ENCODE measurements around the gene ARHGEF18.

Gene ARHGEF18

GRCh38 chr19:7333198-7334118, 15.3 kb upstream of the ARHGEF18 start:
- H3K4me3 ChIP-seq (ENCODE audit: low read depth, low read length): no peak overlapping the region
- ChIA-PET CTCF (interaction anchor here (0.6 to 0.7 kb wide), 2 partner anchors 28 to 32 kb away, joined by 3 read pairs; no protein-coding TSS in a partner anchor), POLR2A (no interaction called here)
- H3K4me1 ChIP-seq (ENCODE audit: control insufficient read depth, insufficient read depth, low read length): no peaks in the 10 kb centered on the region
- no peaks in the 10 kb centered on the region for H3K9me3 ChIP-seq (ENCODE audit: control insufficient read depth, insufficient read depth, low read depth, low read length)
- TF ChIP-seq GLI4 (tag by site-specific recombination; IDR thresholded peaks at IDR 0.05): no peak
- TF ChIP-seq ZNF621 (tag by site-specific recombination; IDR thresholded peaks at IDR 0.05): no peak
- TF ChIP-seq ZNF623 (tag by site-specific recombination; IDR thresholded peaks at IDR 0.05): peak; percentile 35; the same call in 1 of the 2 replicates
- H3K27ac ChIP-seq (ENCODE audit: extremely low read depth, low read depth, low read length): no peak overlapping the region
- H3K36me3 ChIP-seq (ENCODE audit: control insufficient read depth in 2 of 2, insufficient read depth in 1 of 2, low read length in 2 of 2): no peaks in the 10 kb centered on the region

DNA sequence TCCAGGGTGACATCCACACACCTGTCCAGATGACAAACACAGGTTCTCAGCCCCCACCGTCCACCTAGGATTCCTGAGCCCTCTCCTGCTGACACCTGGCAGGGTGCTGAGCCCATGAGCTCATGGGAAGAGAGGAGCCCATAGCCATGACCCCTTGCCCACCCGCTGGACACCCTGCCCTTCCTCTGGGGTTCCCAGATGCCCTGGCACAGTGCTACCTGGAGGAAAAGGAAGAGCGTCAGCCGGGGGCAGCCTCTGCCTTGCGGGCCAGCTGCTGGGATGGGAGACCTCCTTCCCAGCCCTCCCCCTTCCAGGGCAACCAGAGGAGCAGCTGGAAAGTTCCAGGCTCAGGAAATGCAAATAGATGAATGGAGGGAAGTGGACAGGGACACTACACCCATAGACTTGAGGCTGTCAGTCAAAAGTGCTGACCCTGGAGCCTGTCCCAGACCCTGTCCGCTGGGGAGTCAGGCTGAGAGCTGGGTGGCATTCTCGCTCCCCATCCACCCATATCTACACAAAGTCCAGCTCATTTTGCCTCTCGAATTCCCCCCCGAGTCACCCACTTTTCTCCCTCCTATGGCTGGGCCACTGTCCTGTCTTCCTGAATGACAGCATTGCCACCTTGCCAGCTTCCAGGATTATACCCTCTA, 12.3 kb upstream of the ARHGEF18 start:
- CTCF ChIA-PET: interaction anchor here (0.5 to 1.8 kb wide), 3 partner anchors 63 to 234 kb away, joined by 3 to 14 read pairs (median 4); no protein-coding TSS in a partner anchor
- H3K9me3 ChIP-seq (ENCODE audit: control insufficient read depth, insufficient read depth, low read depth, low read length): no peaks in the 10 kb centered on the region
- H3K4me3 ChIP-seq (ENCODE audit: low read depth, low read length): no peak overlapping the region
- no peaks in the 10 kb centered on the region for H3K4me1 ChIP-seq (ENCODE audit: control insufficient read depth, insufficient read depth, low read length)
- H3K36me3 ChIP-seq (ENCODE audit: control insufficient read depth in 2 of 2, insufficient read depth in 1 of 2, low read length in 2 of 2): no peaks in the 10 kb centered on the region
- POLR2A ChIA-PET: interaction anchor here (0.6 kb wide), 2 partner anchors 17 to 41 kb away, joined by 3 read pairs; no protein-coding TSS in a partner anchor
- no peak overlapping the region for H3K27ac ChIP-seq (ENCODE audit: extremely low read depth, low read depth, low read length)
- TF ChIP-seq ZNF660 (tag by site-specific recombination; IDR thresholded peaks at IDR 0.05) (no peak), ZNF670 (tag by site-specific recombination; IDR thresholded peaks at IDR 0.05; ENCODE audit: low read depth) (no peak), ZNF2 (tag by site-specific recombination; IDR thresholded peaks at IDR 0.05) (no peak), ZNF585B (tag by site-specific recombination; IDR thresholded peaks at IDR 0.05) (no peak), ZNF423 (tag by site-specific recombination; IDR thresholded peaks at IDR 0.05) (no peak), CTCF (tag by site-specific recombination; IDR thresholded peaks at IDR 0.05) (no peak), ZNF571 (tag by site-specific recombination; IDR thresholded peaks at IDR 0.05) (no peak), GLI2 (tag by site-specific recombination; IDR thresholded peaks at IDR 0.05; ENCODE audit: borderline replicate concordance, low read depth) (no peak), ZNF280C (tag by site-specific recombination; IDR thresholded peaks at IDR 0.05) (no peak), ZNF174 (tag by site-specific recombination; IDR thresholded peaks at IDR 0.05) (no peak), ZNF324 (tag by site-specific recombination; IDR thresholded peaks at IDR 0.05) (no peak), ZNF510 (tag by site-specific recombination; IDR thresholded peaks at IDR 0.05; ENCODE audit: insufficient replicate concordance) (no peak), YY2 (tag by site-specific recombination; IDR thresholded peaks at IDR 0.05) (no peak), ZNF280D (tag by site-specific recombination; IDR thresholded peaks at IDR 0.05) (no peak), RBAK (tag by site-specific recombination; IDR thresholded peaks at IDR 0.05) (no peak), ZSCAN23 (tag by site-specific recombination; IDR thresholded peaks at IDR 0.05) (no peak), ZNF18 (tag by site-specific recombination; IDR thresholded peaks at IDR 0.05) (no peak), ZNF677 (tag by site-specific recombination; IDR thresholded peaks at IDR 0.05) (no peak), ZNF768 (tag by site-specific recombination; IDR thresholded peaks at IDR 0.05) (no peak)

Measured in HEK293 (cell line).